ENCODE results near the gene EQTN.

The EQTN gene

DNA sequence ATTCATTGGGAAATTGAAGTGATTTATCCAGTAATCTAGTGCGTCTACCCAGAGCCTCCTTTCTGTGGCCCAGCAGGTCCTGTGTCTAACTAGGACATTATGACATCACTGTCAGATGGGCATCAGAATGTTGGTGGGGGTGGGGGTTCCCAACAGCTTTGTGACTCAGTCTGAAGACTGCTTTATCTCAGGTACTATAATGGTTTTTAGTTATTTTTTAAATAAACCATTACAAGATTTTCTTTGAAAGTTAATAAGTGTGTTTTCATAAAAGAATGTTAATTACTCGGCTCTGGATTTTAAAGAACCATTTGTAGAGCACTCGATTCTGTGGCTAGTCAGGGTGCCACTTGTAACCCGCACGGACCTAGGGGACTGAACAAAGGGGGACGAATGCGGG, at the start of gene EQTN:
TSS of gene EQTN (minus strand) at position 101 of the 400 bp plus-strand sequence. CDS start at position 6, 95 bp downstream.
- in situ Hi-C loops (cut with MboI; ENCODE audit: low pct_unique_long_range_greater_than_20kb, low sequenced_read_pairs) = no loop called here
- DNase-seq = no peak

DNA sequence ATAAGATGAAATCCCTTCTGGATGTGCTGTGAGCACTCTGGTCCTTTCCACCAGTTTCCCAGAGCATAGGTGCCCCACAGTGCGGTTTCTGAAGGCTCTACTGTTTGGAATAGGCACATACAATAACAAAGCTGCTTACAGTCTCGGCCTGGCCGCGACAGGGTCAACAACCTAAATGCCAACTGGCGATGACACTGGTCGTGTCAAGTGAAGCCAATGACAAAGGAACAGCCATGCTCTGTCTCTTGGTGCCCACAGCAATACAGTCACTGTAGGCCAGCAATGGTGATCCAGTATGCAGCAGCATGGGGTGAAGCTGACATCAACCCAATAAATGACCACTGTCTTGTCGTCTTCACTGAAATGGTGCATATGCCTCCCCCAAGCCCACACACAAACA, 47.8 kb upstream of the EQTN start:
- in situ Hi-C loops (cut with MboI; ENCODE audit: low pct_unique_long_range_greater_than_20kb, low sequenced_read_pairs) = no loop called here
- no peak for DNase-seq

- in situ Hi-C loops (cut with MboI; ENCODE audit: low pct_unique_long_range_greater_than_20kb, low sequenced_read_pairs) = no loop called here
- DNase-seq = no peak
Measured at GRCh38 chr9:27341545-27342294, 44.8 kb upstream of the EQTN start.

GRCh38 chr9:27340961-27341511, 44.1 kb upstream of the EQTN start:
- DNase-seq = no peak
- in situ Hi-C loops (cut with MboI; ENCODE audit: low pct_unique_long_range_greater_than_20kb, low sequenced_read_pairs) = no loop called here

- in situ Hi-C loops (cut with MboI; ENCODE audit: low pct_unique_long_range_greater_than_20kb, low sequenced_read_pairs) = no loop called here
- DNase-seq = no peak
Measured at GRCh38 chr9:27340285-27340674, 43.3 kb upstream of the EQTN start.

- in situ Hi-C loops (cut with MboI; ENCODE audit: low pct_unique_long_range_greater_than_20kb, low sequenced_read_pairs) = loop anchor here (10.0 kb wide), 1 partner anchor 185 kb away; the partner anchor contains the start of genes IFNK and MOB3B
Measured at GRCh38 chr9:27339661-27340284, 42.8 kb upstream of the EQTN start.

DNA sequence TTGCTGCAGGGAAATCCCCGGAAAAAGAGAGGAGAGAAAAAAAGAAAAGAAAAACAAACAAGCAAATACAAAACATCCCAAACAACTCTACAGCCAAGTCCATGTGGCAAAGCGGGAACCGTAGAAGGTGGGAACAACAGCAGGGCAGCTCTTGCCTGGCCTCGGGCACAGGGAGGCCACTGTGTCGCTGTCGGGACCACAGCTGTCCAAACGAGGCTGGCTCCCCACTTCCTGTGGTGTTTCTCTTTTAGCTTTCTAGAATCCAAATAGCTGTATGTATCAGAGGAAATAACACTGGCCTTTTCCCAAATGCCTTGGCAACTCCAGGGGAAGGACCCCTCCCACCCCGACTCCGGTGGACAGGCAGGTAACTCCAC, 41.6 kb upstream of the EQTN start:
- DNase-seq = no peak
- in situ Hi-C loops (cut with MboI; ENCODE audit: low pct_unique_long_range_greater_than_20kb, low sequenced_read_pairs) = loop anchor here (10.0 kb wide), 1 partner anchor 186 kb away; the partner anchor contains the start of genes IFNK and MOB3B

More at GRCh38 chr9:27339661-27340284, 42.8 kb upstream of the EQTN start:
- DNase-seq = no peak

- in situ Hi-C loops (cut with MboI; ENCODE audit: low pct_unique_long_range_greater_than_20kb, low sequenced_read_pairs) = loop anchor here (10.0 kb wide), 1 partner anchor 187 kb away; the partner anchor contains the start of genes IFNK and MOB3B
- DNase-seq = peak; percentile 51
Measured at GRCh38 chr9:27337833-27338526, 41.0 kb upstream of the EQTN start.

- in situ Hi-C loops (cut with MboI; ENCODE audit: low pct_unique_long_range_greater_than_20kb, low sequenced_read_pairs) = loop anchor here (10.0 kb wide), 1 partner anchor 188 kb away; the partner anchor contains the start of genes IFNK and MOB3B
- no peak for DNase-seq
Measured at GRCh38 chr9:27337236-27337635, 40.3 kb upstream of the EQTN start.

DNA sequence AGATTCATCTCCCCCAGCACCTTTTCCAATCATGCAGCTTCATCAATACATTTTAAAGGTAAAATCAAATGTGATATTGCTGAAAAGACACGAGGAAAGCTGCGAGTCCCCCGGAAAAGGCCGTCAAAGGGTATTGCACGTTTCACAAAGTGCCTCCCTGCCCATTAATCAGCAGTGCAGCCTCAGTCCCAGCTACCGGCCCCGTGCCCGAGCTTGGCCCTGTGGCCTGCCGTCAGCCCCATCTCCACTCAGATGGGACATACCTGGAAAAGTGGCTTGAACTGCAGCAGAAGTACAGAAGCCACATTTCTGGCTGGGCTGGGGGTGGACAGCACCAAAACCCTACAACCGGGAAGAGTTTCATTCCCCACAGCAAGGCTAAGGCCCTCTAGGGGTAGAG, 39.9 kb upstream of the EQTN start:
- no peak for DNase-seq
- in situ Hi-C loops (cut with MboI; ENCODE audit: low pct_unique_long_range_greater_than_20kb, low sequenced_read_pairs) = loop anchor here (10.0 kb wide), 1 partner anchor 188 kb away; the partner anchor contains the start of genes IFNK and MOB3B

DNA sequence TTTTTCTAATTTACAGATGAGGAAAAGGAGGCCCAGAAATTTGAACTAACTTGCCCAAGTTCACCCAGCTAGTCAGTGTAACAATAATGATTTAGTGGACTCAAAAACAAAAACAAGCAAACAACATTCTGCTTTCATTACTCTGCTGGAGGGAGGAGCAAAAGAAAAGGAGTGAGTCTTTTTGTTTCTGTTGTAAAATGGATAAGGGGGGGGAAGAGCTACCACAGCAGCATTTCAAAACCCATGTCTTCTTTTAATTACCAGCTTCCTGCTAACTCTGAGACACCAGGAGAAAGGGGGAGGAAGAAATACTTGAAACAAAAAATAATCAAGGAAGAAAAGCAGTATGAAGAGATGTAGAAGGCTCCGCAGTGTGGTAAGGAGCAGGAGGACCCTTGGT, 39.2 kb upstream of the EQTN start:
- DNase-seq = peak; percentile 47
- in situ Hi-C loops (cut with MboI; ENCODE audit: low pct_unique_long_range_greater_than_20kb, low sequenced_read_pairs) = loop anchor here (10.0 kb wide), 1 partner anchor 189 kb away; the partner anchor contains the start of genes IFNK and MOB3B

DNA sequence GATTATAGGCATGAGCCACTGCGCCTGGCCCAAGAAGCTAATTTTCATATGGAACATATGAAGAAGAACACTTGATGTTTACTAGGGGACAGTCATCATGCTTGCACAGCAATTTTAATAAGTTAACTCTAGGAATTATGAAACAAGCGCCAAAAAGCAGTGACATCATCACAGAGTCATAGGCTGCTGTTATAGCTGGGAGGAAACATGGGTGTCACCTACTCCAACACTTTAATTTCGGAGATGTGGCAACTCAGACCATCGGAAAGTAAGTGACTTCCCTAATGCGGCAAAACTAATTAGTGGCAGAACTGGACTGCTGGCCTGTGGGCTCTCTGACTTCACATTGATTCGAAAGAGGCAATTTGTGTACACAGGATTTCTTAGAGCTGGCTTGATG, 38.1 kb upstream of the EQTN start:
- in situ Hi-C loops (cut with MboI; ENCODE audit: low pct_unique_long_range_greater_than_20kb, low sequenced_read_pairs) = loop anchor here (10.0 kb wide), 1 partner anchor 190 kb away; the partner anchor contains the start of genes IFNK and MOB3B
- DNase-seq = no peak

DNA sequence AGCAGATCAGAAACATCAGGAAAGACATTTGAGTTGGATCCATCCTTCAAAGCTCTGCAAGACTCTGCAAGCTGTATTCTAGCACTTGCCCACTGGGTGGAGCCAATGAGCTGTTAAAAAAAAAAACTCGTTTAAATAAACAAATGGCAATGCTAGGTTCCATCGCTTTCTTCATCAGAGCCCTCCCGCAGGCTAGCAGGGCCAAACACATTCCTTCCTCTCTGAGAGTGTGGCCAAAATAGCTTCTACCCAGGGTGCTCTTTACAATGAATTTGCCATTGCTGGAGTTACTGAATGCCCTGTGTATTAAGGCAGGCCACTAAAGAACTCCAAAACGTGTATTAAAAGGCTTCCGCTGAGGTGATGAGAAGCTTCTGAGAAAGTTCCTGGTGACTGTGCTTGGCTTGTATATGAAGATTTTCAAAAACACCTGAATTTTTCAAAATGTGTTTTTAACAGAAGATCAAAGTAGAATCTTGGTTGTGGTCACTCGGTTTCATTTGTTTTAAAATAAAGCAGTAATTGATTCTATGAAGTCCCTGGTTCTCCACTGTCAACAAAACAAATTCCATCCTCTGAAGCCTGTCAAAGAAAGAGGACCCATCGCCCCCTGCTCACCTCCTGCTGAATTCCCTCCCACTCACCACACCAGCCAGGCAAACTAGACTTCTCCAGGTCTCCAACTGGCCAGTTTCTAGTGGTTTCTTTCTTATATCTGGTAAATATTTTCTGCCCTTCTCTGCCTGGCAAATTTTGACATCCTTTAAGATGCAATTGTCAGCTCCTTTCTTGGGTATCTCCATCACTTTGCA, 36.5 kb upstream of the EQTN start:
- in situ Hi-C loops (cut with MboI; ENCODE audit: low pct_unique_long_range_greater_than_20kb, low sequenced_read_pairs) = loop anchor here (10.0 kb wide), 1 partner anchor 191 kb away; the partner anchor contains the start of genes IFNK and MOB3B
- peak; percentile 91 for DNase-seq

DNA sequence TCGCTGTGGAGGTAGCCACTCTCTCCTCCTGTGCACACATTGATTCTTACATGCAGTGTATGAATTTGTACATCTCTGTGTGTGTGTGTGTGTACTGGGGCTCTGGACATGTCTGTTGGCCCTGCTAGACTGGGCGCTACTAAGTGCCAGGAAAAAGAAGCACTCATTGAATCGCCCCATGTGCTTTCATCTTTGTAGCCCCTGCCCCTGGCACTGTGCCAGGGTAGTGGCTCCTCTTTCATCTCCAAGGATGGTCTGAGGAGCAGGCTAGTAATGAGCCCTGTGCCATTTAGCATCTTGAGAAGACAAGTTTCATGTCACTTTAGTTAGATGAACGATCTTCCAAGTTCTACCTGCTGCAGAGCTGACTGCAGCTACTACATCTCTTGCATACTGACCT, 34.4 kb upstream of the EQTN start:
- no peak for DNase-seq
- in situ Hi-C loops (cut with MboI; ENCODE audit: low pct_unique_long_range_greater_than_20kb, low sequenced_read_pairs) = loop anchor here (10.0 kb wide), 1 partner anchor 193 kb away; the partner anchor contains the start of genes IFNK and MOB3B

DNA sequence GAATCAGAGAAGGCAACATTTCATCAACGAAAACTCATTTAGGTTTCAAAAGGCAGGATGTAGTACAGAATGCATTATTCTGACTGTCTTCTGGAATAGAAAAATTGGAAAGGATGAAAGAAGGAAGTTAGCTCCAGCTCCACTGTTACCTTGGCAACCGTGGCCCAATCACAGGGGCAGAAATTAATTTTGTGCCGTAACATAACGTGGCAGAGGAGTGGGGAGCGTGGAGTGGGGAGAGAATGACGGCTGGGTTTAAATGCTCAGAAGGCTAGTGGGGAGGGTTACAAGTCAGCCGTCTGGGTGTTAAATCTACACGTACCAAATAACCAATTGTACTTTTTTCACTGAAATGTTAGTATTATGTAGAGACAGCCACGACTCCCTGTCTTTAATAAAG, 32.3 kb upstream of the EQTN start:
- DNase-seq = no peak
- in situ Hi-C loops (cut with MboI; ENCODE audit: low pct_unique_long_range_greater_than_20kb, low sequenced_read_pairs) = no loop called here

- no peak for DNase-seq
- in situ Hi-C loops (cut with MboI; ENCODE audit: low pct_unique_long_range_greater_than_20kb, low sequenced_read_pairs) = no loop called here
Measured at GRCh38 chr9:27328483-27328882, 31.5 kb upstream of the EQTN start.

DNA sequence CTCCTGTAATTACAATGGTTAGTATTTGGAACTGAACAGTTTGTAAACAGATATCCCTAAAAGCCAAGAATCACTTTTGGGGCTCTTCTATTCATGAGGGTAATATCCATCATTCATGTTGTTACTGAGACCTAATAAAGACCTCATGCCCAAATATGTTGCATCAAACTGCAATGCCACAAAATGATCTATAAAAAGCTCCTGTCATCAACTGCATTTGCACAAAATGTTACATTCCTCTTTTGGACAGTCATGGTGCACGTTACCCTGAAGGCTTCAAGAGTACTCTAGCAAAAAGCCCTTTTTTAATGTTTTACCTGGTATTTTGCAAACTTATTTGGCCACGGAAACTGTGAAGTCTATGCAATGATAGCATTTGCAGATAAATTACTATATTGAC, 14.2 kb upstream of the EQTN start:
- in situ Hi-C loops (cut with MboI; ENCODE audit: low pct_unique_long_range_greater_than_20kb, low sequenced_read_pairs) = no loop called here
- DNase-seq = no peak

DNA sequence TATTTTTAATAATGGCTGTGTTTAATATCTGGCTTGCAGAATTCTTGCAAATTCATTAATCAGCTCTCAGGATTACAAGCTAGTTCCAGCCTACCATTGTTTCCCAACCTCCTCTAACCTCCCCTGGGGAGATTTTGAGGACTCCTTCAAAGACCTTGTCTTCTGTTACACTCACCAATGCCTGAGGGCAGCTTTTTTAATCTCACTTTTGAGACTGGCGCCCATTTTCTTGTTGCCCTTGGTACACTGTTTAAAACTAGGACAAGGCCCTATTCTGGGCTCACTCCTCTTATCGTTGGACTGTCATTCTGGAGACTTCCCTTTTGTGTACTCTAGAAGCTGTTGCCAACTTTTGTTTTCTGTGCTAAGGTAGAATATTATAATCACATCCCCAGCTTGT, 13.6 kb upstream of the EQTN start:
- in situ Hi-C loops (cut with MboI; ENCODE audit: low pct_unique_long_range_greater_than_20kb, low sequenced_read_pairs) = no loop called here
- DNase-seq = no peak

Data from KBM-7 (cell line).